NCI-H2227 (cell line): ENCODE measurements around the gene ARID5B.

Source experiments
- DNase-seq: peaks from one replicate; lab custom pipeline; 2025; ENCODE audit not compliant: unreplicated experiment; lab: John Stamatoyannopoulos, UW

The ARID5B gene

DNA sequence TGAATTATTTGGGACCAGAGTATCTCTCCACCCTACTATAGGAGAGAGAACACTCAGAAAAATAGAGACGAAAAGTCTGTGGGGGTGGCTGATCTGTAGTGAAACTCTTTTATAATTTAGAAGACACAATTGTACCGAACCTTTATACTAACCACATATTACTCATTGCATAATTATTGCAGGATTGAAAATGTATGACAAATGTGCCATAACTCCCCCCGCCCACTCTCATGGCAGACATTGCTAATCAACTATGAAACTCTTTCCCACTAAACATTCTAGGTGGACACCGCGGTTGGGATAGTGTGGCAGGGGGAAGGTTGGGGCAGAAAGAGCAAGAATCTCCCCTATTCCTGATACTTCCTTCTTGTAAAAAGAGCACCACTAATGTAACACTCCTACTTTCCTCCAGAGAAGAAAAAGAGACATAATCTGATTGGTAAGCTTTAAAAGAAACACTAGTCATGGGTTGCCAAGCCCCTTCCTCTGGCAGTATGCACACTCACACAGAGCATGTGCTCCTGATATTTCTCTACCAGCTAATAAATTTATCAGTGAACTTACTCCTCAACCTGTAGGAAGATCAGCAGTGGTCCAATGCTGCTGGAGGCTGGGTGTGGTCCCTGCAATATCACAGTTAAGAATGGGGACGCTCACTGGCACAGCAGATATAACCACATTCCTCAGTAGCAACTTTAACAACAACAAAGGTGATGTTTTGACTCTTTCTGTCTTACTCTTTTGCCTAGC lies 18.7 kb upstream of the ARID5B start:
- DNase-seq: no peak

DNA sequence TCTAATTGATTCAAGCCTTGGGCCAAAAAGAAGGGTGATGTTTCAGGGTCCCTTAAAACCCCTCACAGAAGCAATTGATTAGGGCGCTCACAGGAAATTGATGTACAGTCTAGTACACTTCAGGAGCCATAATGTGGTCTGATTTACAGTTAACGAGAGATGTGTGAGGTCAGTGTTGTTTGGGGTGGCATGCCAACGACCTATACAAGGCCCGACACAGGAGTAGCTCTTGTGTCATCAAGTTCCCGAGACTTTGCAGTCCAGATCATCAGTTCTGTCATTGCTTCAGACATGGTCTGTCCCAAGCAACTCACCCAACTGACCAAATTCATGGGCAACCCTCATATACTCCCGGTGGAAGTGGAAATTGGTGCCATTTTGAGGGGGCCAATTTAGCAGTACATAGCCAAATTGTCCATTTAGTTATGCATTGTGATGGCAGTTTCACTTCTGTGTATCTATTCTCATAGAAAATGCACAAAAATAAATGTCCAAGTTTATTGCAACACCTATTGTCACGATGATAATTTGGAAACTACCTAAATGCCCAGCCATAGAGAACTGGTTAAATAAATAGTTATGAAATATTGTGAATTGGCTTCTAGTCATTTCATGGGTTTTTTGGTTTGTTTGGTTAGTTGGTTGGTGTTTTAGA lies 18.0 kb upstream of the ARID5B start:
- no peak for DNase-seq

DNA sequence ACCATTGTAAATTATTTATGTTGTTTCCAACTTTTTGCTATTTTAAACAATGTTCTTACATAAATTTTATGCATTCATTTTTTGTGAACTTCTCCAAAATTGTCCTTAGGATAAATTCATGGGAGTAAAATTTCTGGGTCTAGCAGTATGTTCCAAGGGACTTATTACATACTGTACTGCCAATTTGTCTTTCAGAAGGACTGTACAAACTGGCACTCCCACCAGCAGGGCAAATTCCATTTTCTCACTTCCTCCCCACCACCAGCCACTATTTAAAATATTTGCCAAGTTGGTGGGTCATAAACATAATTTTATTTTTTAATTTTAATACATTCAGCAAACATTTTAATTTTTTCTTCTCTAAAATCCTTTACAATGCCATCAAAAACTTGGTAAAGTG lies 13.7 kb upstream of the ARID5B start:
- no peak for DNase-seq

DNA sequence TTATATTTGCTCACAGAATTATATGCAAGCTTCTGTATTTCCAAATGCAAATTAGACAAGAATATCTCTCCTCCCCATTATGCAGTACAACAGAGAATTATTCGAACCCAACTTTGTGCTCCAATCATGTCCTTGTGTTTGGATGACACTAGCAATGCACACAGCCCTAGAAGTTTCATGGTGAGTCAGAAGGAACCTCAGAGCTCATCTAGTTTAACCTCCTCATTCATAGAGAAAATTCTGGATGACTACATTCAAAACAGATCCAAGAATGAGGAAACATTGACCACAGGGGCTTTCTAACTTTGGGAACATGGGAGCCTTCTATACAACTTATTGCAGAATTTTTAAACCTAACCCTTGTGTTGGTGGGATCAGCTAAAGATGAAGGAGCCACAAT lies 12.8 kb upstream of the ARID5B start:
- DNase-seq: no peak

DNA sequence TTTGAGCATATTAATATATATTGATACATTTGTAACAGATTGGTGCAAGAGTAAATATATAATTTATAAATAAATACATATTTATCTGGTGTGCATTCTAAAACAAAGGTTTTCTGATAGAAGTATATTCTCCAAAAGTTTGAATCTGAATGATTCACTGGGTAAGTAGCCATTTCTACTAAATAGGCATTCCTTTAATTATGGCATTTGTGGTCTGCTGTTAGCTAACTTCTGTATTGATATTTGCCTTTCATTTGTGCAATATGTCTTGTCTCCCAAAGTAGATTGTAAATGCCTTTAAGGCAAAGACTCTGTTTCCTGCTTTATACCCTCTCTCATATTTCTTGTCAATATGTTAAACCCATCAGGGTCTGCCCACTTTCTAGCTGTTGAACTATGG lies 11.1 kb upstream of the ARID5B start:
- DNase-seq: no peak

DNA sequence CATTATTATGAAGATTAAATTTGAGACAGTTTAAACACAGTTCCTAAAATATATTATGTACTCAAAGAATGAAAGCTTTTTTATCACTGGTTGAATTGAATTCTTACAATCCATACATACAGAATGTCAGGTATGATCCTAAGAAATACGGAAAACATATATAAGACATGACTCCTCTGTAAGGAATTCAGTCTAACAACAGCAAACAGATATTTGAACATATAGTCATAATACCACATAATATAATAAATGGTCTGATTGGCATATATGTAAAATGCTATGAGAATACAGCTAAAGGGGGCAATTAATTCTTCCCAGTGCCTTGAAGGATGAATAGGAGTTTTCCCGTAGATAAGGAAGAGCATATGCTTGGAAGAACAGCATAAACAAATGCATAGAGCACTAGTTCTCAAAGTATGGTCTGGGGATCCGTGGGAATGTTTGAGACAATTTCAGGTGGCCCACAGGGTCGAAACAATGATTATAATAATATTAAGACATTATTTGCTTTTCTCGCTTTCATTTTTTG lies 10.6 kb upstream of the ARID5B start:
- no peak for DNase-seq

DNA sequence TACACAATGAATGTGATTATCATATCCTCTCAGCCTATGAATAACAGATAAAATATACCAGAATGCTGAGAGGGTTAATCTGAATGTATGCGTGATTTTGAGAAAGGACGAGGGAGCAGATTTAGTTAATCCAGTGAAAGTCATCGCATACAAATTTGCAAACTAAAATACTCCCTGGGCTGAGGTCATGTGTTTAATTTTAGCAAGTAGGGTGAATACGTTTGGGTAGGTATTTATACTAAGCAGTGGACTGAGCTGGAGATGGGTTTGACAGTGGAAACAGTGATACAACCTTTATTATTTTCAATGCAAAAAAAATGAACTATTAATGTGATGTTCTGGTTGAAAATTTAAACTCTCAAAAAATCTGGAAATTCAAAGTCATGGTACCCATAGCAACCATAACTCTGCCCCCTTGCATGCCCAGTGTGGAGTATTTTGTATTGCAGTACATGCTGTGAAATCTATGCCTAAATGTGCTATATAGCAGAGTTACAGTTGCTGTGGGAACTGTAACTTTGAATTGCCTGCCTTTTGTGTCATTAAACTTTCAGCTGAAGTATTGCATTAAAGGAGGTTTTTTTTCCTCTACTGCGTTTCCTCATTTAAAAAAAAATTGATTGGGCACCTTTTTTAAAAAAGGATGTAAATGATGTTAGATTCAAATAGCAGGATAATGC lies 9.5 kb upstream of the ARID5B start:
- DNase-seq: no peak

DNA sequence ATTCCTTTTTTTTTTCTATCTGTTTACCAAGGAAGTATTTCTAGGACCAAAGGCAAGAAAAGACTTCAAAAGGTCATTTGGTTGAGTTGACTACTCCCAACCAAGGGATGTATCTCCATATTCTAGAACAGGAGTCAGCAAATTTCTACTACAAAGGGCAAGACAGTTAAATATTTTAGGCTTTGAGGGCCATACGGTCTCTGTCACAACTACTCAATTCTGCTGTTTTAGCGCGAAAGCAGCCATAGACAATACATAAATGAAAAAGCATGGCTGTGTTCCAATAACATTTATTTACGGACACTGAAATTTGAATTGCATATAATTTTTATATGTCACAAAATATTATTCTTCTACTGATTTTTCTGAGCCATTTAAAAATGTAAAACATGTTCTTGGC lies 8.5 kb upstream of the ARID5B start:
- DNase-seq: no peak

DNA sequence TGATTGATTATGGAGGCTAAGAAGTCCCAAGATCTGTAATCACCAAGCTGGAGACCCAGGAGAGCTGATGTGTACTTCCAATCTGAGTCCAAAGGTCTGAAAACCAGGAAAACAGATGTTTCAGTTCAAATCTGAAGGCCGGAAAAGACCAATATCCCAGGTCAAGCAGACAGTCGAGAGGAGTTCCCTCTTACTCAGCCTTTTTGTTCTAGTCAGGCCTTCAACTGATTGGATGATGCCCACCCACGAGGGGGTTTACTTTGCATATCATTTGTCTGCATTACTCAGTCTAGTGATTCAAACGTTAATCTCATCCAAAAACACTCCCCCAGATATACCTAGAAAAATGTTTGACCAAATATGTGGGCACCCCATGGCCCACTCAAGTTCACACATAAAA lies 7.4 kb upstream of the ARID5B start:
- no peak for DNase-seq

DNA sequence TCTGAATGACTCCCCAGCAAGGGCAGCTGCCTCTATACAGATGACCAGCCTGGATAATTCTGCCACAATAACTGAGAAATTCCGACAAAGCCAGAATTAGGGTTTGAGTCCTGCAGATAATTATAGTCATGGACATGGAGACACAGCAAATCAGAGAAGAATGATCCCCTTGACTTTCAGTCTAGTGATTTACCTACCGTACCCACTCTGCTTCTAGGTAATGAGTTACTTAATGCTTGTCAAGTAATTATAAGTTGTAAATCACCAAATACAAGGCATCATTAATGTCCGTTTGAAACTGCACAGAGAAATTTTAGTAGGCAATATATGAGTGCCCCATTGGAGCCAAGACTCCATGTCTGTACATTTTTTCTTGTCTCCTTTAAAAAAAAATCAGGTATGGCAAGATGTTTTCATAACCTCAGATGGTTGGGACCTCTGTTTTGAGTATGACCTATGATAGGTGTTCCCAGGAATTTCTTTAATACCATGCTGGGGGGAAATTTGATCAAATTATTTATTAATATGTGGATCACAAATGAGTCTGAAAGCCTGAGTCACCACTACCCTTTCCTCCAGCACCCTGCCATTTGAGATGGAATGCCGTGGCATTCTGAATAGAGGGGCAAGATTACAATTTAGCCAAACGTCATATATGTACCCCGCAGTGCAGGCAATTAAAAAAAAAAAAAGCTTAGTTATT lies 5.5 kb upstream of the ARID5B start:
- no peak for DNase-seq

DNA sequence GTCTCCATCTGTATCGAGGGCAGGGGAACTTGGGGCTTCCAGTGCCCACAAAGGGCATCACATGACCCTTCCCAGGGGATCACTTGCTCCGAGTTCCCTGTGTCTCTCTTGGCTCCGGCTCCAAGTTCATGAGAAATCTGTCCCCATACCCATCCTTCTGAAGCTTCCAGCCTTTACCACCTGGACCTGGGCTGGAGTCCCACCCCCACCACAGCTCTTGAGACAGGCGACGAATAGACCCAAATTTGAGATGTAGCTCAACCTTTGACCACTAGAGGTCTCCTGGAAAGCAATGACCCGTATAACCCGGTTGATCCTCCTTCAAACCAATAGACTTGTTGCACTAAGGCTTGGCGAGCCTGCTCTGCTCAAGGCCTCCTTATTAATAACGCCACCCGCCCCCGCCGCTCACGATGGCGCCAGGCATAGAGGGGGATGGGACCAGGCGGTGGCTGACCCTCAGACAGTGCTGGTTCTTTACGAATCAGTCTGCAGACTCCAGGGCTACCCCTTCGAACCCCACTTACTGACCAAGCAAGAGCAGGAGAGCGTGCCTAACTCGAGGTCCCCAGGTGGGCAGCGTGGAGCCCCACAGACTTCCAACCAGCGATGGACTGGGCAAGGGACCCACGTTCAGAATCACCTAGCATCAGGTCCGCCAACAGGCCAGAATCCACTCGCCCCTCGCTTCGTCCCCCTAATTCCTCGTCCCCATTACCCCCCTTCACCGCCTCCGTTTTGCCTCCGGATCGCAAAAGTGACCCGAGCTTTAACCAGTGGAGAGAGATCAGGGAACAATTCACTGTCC lies 4.4 kb upstream of the ARID5B start:
- peak; percentile 73 for DNase-seq

DNA sequence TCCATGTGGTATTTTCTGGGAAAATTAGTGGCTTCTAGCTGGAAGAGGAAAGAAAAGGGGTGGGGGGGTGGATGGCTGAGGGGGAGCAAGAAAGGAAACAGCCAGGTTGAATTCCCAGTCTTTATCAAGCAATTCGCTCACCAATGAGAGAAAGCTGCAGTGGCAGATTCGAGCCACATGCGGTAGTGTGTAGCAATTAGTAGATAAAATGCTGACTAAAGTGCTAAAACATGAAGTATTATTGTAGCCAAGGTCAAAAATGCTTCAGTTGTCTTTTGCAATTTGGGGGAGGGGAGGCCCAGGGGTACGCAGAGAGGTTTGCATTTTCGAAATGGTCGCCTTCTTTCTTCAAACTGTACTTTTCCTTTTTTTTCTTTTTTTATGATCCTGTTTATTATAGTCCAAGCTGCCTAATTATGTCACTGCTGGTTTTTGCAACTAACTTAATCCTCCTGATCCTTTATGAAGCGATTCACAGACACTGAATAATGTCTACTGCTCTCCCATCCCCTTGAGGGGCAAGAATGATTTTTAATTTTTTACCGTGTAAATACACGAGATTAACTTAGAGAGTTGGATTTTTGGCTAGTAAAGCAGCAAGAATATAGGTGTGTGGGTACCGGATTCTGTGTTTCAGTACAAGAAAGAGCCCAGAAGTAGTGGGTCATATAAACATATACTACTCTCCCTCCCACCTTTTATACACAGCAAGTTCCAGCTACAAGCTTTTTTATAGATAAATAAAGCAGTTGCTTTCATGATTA lies 3.6 kb upstream of the ARID5B start:
- DNase-seq: peak; percentile 59

DNA sequence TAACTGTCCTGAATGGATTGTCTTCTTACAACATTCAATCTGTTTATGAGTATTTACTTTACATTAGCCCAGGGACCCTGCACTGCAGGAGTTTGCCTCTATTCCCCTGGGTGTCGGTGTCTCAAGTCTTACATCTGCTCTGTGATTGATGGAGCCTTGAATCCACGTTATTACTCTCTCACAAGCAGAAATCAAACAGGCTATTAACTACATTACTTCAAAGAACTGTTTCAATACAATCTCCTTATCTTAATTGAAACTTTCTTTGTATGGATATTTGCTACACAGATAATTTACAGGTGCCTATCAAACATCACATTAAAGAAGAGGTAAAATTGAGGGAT lies 3.1 kb upstream of the ARID5B start:
- peak; percentile 67 for DNase-seq

DNA sequence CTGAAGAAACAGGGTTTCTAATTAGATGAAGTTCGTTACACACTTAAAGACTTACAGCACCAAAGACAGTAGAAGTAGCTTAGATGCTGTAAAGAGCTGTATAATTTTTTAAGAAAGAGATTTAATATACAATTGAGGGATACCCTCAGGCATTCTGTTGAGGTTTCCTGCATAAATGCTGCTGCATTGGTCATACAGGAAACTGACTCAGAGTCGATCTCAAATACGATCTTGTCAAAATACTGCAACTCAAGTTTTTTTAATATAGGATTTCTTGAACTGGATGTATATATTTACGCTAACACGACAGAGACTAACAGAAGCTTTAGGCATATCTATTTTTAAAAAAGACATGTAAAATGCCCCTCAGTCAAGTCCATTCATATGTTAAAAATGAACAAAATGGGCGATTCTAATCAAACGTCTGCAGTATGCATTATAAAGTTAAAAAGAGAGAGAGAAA lies 2.4 kb upstream of the ARID5B start:
- no peak for DNase-seq

DNA sequence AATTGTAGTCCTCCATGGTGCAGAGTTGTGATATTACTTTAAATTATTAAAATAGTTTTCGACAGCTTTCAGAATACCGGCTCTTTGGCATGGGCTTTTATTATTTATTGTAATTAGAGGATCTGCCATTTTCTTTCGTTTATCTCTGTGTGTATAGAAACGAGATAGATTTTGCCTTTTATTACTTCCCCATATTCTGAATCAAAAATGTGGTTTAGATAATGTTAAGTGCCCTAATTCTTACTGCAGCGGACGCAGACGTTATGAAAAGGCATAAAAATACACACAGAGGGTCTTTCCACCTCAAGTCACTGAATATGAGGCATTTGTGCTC lies 1.9 kb upstream of the ARID5B start:
- DNase-seq: no peak

DNA sequence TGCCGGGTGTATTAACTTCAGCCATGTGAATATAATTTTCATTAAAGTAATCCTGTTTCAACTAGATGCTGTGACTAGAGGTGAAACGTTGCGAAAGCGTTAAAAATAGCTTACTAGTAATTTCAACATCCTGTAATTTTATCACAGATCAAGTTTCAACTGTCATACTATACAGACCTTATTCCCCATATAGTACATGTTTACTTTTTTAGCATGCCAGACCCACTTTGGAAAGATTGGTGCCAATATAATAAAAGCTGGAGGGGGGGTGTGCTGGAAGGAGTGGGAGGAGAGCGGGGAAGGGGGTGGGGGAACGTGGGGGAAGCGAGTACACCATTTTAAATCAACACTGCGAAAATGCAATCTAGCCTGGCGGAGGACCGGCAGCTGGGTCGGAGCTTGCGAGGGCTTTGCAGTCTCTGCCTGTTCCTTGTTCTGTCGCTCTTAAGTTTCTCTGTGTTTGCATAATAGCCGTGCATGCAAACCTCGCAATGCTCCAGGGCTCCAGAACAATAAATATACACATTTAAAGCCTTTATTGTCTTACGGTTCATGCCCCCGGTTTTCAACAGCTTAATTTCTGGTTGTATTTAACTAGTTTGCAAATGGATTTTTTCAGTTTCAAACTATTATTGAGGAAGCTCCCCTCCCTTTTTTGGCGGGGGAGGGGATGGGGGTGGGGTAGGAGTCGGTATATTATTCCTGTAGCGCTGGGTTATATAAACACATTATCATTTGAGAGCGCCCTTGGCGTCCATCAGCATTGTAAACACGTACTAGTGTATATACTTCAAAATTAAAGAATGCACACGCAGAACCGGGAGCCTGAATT lies 1.3 kb upstream of the ARID5B start:
- DNase-seq: peak; percentile 67

DNA sequence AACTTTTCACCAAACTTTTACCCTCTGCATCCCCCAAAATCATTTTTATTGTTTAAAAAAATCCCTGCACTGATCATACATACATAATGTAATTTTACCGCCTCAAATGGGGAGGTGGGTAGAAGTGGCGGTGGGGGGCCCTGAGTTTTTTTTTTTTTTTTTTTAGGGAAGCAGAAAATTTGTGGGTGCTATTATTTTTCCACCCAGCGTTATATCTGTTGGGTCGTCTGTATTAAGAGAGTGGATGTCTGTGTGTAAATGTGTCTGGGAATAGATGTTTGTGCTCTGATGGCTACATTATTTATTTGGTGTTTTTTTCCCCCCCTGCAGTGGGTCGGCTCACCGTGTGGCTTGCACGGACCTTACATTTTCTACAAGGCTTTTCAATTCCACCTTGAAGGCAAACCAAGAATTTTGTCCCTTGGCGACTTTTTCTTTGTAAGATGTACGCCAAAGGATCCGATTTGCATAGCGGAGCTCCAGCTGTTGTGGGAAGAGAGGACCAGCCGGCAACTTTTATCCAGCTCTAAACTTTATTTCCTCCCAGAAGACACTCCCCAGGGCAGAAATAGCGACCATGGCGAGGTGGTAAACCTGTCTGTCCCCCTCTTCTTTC lies 438 bp downstream of the ARID5B start:
- peak; percentile 26 for DNase-seq

DNA sequence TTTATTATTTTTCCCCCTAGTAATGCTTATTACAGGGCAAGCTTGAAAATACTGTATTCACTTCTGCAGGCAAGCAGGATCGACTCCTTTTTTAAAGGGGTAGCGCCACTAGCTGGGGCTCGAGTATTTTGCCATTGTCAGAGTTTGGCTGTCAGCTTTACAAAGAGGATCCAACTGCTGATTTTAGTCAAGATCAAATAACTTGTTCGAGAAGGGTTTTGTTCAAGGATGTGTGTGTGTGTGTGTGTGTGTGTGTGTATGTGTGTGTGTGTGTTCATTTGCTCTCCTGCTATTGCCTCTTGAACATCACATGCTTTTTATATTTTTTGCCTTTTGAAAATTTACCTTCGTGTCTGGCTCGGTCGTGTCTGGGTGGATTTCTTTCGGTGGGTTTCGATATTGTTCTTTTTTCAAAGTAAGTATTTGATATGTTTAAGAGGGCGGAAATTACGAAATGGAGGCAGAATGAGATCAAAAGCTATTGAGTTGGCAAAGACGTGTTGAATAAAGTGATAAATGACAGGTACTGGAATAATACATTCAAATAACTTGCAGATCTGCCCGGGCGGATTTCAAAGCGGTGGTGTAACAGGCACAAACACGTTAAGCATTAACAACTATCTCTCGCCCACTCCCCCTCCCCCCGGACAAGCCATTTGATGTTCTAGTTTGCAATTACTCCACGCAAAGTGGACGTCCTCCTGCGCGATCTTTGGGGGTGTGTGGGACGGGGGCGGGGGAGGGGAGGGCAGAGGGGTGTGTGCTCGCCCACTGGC lies 1.1 kb downstream of the ARID5B start:
- DNase-seq: peak; percentile 45
